Occipital lobe (tissue), 2 donors: ENCODE data around the gene TP53TG5. TPM values are rescaled to one million over a fixed set of nuclear protein-coding genes. Genes with fewer than 3 reads are reported as not detected.
A peak's percentile ranks its signal among the peaks of the same experiment; 100 is the strongest.

Experiments
- DNase-seq: peaks from one replicate; lab custom pipeline; 2025; lab: John Stamatoyannopoulos, UW
- total RNA-seq: library from RNA; depleted of rRNA; stranded (reverse); fragments of >200 nt; gene quantifications from one replicate; pipeline ENCODE4 v1.2.3, GENCODE V29; 2014

The TP53TG5 gene
- total RNA-seq, 1 donor from 2014 or later: not detected

DNA sequence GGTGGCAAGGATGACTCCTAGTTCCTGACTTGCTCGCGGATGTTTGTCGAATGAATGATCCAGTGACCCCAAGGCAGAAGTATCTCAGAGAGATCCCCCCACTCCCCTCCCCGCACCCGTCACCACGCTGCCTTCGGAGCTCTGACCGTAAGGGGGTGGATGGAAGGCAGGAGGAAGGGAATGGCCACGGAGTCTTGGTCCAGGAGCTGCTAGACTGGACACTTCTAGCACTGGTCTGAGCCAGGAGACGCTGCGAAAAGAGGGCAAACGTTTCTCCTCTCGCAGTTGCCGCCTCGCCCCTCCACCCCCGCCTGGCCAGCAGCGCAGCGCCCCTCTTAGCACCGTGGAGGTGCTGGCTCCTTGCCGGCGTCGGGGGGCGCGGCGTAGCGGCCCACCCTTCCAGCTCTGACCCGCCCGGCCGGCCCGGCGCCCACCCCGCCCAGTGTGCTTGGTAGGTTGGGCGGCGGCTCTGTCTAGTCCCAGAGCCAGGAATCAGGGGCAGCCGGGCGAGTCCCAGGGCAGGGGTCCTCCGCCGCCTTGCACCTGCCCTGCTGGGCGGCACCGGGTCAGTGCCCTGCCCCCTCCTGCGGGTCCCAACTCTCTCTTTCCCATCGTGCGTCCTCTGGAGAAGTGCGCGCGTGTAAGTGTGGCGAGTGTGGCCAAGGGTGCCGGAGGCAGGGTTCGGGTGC, 27.6 kb upstream of the TP53TG5 start:
- DNase-seq: no peak

DNA sequence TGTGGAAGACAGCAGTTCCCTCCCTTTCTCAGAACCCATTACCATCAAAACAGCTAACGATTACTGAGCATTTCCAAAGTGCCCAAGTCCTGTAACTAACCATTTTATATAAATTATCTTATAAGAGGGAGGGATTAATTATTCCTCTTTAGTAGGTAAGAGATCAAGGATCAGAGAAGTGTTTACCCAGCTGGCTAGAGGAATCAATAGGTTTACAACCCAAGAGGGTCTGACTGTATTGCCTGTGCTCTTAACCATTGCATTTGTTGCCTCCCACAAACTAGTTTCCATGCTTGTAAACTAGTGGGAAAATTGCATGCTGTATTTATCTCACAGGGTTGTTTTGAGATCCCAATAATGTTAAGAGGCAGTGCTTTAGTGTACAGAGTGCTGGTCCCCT, 26.3 kb upstream of the TP53TG5 start:
- DNase-seq: no peak

DNA sequence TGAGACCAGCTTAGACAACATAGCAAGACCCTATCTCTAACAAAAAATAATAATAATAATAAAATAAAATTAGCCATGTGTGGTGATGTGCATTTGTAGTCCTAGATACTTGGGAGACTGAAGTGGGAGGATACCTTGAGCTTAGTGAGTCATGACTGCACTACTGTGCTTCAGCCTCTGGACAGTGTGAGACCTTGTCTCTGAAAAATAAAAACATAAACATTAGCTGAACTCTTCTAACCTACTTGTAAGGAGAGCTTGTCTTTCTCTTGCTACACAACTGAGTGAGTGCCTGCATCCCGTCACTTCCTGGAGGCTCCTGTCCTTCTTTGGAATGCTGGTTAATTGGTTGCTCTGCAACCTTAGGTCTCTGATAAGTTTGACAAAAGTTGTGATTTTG, 24.8 kb upstream of the TP53TG5 start:
- no peak for DNase-seq

DNA sequence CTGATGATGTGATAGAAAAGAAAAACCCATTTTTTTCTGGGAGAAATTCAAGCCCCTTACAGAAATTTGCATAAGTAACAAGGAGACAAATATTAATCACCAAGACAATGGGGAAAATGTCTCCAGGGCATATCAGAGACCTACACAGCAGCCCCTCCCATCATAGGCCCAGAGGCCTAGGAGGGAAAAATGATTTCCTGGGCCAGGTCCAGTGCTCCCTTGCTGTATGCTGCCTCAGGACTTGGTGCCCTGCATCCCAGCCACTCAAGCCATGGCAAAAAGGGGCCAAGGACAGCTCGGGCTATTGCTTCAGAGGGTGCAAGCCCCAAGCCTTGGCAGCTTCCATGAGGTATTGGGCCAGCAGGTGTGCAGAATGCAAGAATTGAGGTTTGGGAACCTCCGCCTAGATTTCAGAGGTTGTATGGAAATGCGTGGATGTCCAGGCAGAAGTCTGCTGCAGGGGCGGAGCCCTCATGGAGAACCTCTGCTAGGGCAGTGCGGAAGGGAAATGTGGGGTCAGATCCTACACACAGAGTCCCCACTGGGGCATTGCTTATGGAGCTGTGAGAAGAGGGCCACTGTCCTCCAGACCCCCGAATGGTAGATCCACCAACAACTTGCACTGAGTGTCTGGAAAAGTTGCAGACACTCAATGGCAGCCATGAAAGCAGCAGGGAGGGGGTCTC, 22.4 kb upstream of the TP53TG5 start:
- no peak for DNase-seq

DNA sequence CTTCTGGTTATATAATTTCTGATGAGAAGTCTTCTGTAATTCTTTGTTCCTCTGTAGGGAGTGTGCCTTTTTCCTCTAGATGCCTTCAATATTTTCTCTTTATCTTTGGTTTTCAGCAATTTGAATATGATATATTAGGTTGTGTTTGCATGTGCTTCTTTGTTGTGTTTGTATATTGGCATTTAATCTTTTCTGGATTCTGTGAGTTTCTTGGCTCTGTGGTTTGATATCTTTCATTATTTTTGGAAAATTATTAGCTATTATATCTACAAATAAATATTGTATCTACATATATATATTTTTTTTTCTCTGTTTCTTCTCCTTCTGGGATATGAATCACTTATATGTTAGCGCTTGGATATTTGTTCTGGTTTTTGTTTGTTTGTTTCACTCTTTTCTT, 20.9 kb upstream of the TP53TG5 start:
- no peak for DNase-seq

DNA sequence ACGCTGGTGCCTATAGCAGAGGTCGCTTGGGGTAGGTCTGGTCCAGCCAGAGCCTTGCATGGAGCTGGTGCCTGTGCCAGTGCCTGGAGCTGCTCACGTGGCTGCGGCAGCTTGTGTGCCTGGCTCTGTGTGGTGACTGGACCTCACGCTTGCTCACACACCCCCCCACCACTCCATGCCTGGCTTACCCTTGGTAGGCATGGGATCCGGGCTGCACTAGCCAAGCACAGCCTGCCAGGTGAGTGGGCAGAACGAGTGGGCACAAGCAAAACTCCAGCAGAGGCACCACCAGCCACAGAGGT, 16.9 kb upstream of the TP53TG5 start:
- no peak for DNase-seq

DNA sequence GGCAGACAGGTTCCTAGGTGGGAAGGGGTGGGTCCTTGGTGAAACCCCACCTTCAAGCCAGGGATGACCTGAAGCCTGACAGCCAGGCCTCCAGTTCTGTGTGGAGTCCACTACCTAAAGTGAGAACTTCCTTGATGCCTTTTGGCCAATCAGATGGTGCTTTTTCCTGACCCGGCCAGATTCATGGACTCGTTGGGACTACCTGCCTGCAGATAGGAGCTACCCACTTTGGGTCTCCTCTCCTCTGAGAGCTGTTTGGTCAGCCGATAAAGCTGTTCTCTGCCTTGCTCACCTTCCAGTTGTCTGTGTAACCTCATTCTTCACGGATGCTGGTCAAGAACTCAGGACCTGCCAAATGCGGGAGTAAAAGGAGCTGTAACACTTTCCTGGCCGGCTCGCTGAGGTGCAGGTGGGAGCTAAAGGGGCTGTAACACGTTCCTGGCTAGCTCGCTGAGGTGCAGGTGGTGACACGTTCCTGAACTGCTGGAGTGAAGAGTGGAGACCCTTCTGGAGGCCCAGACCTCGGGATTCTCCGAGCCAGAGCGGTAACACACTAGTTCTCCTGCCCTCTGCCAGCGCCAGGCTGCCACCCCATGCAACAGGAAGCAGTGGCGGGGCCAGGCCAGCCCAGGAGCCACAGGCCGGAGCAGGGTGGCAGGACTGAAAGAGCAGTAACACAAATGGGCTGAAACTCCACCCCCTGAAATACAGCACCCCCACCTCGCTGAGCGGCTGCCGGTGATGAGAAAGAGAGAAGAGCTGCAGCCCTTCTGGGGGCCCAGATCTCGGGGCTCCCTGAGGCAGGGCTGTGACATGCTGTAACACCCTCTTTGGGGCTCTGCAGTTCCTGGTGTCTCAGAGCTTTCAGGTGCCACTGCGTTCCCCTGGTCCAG, 16.3 kb upstream of the TP53TG5 start:
- DNase-seq: no peak

DNA sequence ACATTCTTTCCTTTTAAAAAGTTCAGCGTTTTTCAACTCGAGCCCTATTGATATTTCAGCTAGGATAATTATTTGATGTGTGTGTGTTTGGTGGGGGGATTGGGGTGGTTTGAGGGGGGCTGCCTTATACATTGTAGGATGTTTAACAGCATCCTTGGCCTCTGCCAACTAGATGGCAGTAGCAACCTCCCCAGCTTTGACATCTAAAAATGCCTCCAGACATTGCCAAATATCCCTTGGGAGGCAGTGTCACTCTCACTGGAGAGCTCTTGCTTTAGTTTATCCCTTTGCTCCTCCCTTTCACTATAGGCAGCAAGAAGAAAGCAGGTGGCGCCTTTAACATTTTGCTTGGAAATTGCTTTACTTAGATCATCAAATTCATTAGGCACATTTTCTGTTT, 14.6 kb upstream of the TP53TG5 start:
- DNase-seq: no peak

DNA sequence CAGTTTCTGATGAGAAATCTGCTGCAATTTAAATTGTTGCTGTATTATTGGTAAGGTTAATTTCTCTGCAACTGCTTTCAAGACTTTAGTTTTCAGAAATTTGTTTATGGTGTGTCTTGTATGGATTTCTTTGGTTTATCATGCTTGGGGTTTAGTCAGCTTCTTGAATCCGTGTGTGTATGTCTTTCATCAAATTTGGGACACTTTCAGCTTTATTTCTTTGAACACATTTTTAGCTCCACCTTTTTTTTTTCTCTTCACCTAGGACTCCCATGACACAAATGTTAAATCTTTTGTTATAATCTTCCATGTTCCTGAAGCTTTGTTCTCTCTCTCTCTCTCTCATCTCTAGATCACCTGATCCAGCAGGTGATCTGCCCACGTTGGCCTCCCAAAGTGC, 13.4 kb upstream of the TP53TG5 start:
- no peak for DNase-seq

DNA sequence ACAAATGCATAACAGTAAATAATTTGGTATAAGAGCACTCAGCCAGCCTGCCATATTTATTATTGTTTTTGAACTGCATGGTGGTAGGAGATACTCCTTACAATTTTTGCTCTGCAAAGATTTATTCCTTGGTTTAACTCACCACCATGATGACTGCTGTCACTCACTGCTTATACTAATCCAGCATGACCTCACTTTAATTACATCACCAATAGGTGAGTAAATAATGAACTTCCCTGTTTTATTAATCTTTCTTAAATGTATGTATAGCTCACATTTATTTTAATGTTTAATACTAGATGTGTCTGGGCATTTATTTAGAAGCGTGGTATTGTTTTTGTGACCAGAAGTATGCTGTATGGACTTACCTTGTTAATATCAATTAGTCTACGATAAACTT, 12.8 kb upstream of the TP53TG5 start:
- no peak for DNase-seq

DNA sequence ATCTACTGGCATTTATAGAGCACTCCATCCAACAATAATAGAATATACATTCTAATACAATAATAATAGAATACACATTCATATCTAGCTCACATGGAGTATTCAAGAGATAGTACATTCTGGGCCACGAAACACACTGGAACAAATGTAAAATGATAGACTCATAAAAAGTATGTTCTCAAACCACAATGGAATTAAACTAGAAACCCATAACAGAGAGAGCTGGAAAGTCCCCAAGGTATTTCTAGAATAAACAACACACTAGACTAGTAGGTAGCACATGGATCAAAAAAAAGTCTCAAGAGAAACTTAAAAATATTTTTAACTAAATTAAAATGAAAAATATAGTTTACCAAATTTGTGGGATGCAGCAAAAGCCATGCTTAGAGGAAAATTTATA, 9.1 kb upstream of the TP53TG5 start:
- DNase-seq: no peak

DNA sequence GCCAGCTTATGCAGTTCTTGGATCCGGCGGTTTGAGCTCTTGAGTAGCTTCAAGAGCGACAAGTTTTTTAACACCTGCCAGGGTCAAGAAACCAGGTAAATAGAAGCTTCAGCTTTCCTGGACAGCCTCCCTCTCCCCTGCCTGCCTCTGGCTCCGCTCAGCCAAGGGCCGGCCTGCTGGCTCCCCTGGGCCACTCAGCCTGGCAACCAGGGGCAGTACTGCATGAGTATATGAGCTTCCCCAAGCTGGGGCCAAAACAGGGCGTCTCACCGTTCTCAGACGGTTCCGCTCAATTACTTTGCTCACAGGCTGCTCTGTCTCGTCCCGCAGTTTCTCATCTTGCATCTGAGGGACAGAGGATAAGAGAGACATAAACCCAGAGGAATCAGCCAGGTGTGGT, 856 bp downstream of the TP53TG5 start:
- DNase-seq: no peak

DNA sequence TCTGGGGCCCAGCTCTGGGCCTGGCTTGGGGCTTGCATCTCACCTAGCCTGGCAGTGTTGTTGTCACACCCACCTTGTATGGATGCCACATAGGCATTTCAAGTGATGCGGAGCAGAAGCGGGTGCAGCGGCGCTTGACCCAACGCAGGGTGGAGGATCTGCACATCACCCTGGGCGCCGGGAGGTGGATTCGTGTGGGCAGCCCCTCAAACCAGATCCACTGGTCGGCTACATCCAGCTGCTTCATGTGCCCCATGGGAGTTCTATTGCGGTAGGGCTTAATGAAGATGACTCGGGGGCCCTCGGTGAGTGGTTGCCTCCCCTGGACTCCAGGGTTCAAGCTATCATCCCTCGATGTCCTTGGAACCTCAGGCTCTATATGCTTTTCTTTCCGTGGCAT, 3.2 kb downstream of the TP53TG5 start:
- no peak for DNase-seq

DNA sequence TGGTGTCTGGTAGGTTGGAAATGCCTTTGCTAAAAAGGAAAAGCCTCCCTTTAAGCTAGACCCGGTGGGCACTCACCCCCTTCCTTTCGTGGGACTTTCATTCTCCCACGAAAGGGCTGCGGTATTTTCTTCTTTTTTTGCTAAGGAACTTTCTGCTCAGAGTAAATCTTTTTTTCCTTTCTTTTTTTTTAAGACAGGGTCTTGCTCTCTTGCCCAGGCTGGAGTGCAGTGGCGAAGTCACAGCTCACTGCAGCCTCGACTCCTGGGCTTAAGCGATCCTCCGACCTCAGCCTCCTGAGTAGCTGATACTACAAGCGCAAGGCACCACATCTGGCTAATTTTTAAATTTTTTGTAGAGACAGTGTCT, 4.0 kb downstream of the TP53TG5 start:
- DNase-seq: no peak

DNA sequence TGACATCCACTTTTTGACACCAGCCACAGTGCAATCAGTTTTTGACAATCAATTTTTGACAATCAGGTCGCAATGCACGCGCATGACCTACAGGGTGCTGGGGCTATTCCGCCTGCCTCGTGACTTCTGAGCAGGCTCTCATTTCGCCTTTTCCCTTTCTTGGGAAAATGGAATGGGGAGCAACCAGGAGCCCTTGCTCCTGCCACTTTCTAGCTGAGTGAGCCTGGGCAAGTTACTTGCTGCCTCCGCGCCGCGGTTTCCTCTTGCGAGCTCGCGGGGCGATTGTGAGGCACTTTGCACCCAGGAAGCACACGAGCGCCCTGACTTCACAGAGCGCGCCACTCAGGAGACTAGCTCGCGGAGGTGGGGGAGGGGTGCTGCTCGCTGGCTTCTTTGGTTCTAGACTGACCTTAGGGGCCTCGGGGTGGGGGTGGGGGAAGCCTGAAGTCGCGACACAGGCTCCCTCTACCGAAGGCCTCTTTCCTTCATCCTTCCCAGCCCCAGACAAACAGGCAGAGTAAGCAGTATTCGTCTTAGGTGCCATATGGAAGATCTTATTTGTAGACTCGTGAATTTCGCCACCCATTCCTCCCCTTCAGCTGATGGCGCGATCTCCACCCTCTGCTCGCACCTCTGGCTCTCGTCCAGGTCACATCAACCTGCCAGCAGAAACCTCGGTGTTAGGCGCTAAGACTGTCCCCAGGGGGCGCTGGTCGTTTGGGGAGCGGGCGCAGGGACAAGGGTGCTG, 4.6 kb downstream of the TP53TG5 start:
- peak; percentile 74 for DNase-seq

DNA sequence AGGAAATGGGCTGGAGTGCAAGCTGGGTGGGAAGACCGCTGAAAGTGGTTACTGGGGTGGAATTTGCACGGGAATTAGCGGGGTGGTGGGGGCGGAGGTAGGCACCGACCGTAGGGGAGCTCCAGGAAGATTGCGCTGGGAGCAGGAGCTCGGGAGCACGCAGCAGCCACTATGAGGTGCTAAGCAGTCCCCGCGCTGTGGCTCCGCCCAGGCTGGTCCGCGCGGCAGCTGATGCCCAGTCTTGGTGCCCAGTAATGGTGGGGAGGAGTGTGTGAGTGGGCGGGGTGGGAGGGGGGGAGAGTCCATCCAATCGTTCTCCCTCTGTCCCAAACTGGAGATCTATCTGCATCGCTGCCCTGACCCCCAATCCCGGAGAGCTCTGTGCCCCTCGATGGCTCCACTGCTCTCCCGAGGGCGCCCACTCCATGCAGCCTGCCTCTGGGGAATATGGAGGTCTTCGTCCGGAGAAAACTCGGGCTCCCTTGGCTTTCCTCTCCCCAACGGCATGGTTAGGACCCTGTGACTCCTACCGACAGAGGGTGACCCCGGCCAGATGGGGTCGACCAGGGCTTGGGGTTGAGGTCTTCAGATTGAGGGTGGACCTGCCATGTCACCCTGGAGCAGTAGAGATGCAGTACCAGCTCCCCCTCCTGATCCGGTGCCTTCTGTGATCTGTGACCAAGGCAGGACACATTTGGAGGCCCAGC, 5.3 kb downstream of the TP53TG5 start:
- peak; percentile 43 for DNase-seq

DNA sequence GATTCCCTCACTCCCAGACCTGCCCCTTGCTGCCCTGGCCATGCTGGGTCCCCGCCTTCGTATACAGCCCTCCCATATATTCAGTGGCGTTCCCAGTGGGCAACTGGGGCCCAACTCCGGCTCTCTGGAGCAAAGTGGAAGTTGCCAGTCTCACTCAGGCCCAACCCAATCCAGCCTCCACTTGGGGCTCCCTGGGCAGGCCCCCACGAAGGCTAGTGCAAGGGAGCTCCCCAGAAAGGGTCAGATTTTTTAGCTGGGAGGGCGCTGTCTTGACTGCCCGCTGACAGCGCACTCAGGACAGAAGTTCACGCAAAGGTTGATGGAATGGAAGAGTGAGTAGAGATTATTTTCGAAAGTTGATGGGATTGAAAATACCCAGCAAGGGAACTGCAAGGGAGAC, 5.9 kb downstream of the TP53TG5 start:
- DNase-seq: no peak

DNA sequence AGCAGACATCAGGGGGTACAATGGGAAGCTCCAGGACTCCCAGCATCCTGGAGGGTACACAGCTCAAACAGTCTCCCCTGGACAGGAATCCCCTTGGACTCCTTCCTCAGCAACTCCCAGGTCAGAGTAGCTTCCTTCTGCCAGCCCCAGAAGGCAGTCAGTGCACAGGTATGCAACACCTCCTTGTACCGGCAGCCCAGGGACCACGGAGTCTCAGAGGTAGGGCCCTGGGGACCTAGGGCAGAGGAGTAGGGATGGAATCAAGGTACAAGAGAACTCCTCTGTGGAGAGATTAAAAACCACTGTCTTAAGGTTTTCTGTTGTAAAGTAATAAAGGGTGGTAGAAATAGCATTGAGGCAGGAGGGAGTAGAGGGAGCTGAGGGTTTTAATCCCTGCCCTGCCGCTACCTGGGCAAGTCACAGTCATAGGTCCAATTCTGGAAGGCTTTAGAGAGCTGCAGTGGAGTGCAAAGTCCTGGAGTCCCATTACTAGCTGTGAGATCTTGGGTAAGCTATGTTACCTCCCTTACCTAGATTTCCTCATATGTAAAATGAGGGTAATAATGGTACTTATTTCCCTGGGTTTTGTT, 7.5 kb downstream of the TP53TG5 start:
- no peak for DNase-seq

DNA sequence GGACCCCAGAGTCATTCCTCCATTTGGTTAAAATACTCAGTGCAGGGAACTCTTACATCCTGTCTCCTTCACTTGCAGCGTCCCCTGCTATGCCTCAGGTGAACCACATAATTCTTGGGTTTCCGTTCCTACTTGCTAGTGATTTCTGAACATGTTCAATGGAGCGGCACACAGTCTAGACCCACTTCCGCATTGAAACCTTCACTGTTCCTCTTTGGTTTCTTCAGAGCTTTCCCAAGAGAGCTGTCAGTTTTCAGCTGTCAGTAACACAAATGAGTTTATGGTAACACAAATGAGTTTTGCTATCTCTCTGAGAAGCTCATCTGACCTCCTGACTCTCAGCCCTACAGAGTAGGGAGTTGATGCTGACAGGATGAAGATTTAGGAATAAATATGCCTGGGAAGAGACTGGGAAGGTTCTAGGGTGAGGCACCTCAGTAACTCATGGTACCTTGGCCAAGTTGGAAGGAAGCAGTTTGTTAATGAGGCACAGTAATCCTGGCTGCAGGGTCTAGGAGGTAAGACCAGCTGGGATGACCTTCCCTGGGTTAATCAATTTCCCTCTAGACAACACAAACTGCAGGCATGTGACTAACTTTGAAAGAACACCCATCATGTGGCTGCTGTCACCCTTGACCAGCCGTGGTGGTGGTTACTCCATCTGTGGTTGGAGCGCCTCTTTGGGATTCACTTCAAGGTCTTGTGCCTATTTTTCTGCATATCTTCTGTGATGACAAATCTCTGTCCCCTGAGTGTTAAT, 9.7 kb downstream of the TP53TG5 start:
- no peak for DNase-seq

DNA sequence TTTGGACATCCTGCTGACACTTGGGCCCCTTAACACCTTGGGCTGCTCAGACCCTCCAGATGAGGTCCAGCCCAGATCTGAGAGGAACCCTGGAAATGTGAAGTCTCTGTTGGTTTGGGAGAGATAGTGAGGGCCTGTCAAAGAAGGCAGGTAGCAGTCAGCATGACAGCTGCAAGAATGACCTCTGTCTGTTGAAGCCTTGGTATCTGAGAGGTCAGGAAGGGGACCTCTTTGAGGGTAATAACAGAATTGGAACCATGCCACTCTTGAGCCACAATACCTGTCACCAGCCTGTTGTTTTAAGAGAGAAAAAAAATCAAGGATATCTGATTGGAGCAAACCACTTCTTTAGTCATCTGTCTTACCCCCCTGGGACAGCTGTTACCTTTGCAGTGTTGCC, 11.0 kb downstream of the TP53TG5 start:
- DNase-seq: no peak
